CD14-positive monocyte (primary cell): ENCODE measurements around the gene CAMTA1. TPM values are rescaled to one million over a fixed set of nuclear protein-coding genes. Genes with fewer than 3 reads are reported as not detected.

Source experiments
- DNase-seq, 3 donors: peaks; one replicate each; pipeline ENCODE4 v3.0.0-alpha.2; 2011 to 2022
- H2AFZ ChIP-seq: 2 replicates; pipeline ENCODE4 v1.6.0; 2012; ENCODE audit warnings: mild to moderate bottlenecking, low read depth, low read length, inconsistent platforms; ENCODE audit not compliant: insufficient read depth, poor library complexity, severe bottlenecking
- H3K27ac ChIP-seq, 2 donors: 1 replicate in 1 of 2; 2 replicates in 1 of 2; pipeline ENCODE4 v1.5.1; 2012 to 2013; ENCODE audit warnings: low read length in 2 of 2, control low read depth in 1 of 2, inconsistent platforms in 1 of 2, low read depth in 1 of 2, mild to moderate bottlenecking in 1 of 2
- H3K27me3 ChIP-seq, 2 donors: one replicate each; pipeline versions ENCODE4 v1.6.0 to v1.6.1; 2011 to 2013; ENCODE audit warnings: low read length in 2 of 2; ENCODE audit not compliant: control insufficient read depth in 2 of 2, insufficient read depth in 2 of 2
- H3K36me3 ChIP-seq, 2 donors: replicated peaks in 1 of 2; 1 replicate in 1 of 2; 2 replicates in 1 of 2; pipeline versions ENCODE4 v1.5.1 to v1.6.1; 2012 to 2013; ENCODE audit warnings: low read length in 2 of 2, control low read depth in 1 of 2, inconsistent platforms in 1 of 2, mild to moderate bottlenecking in 1 of 2; ENCODE audit not compliant: insufficient read depth in 2 of 2, control insufficient read depth in 1 of 2
- H3K4me1 ChIP-seq, 2 donors: 1 replicate in 1 of 2; 2 replicates in 1 of 2; pipeline versions ENCODE4 v1.5.1 to v1.6.1; 2012 to 2013; ENCODE audit warnings: low read length in 2 of 2, control low read depth in 1 of 2, inconsistent platforms in 1 of 2, mild to moderate bottlenecking in 1 of 2, moderate library complexity in 1 of 2; ENCODE audit not compliant: insufficient read depth in 2 of 2, control insufficient read depth in 1 of 2
- H3K4me2 ChIP-seq: replicated peaks from 2 replicates; pipeline ENCODE3; 2012; ENCODE audit warnings: low read length, moderate library complexity, mild to moderate bottlenecking; ENCODE audit not compliant: poor library complexity, severe bottlenecking; ENCODE audit errors: extremely low read depth
- H3K4me3 ChIP-seq, 3 experiments: fragments of 200-600 bp in 1 of 3; sonication (generic) in 1 of 3; replicated peaks in 1 of 3; 1 replicate in 2 of 3; 2 replicates in 1 of 3; pipeline ENCODE4 v1.5.1; 2011 to 2013; ENCODE audit warnings: low read length in 3 of 3, mild to moderate bottlenecking in 3 of 3, control low read depth in 2 of 3, low read depth in 2 of 3, inconsistent platforms in 1 of 3, moderate library complexity in 1 of 3
- H3K79me2 ChIP-seq: 2 replicates; pipeline ENCODE4 v1.6.0; 2012; ENCODE audit warnings: mild to moderate bottlenecking, control low read depth, inconsistent platforms, low read length, moderate library complexity; ENCODE audit not compliant: insufficient read depth
- H3K9ac ChIP-seq: 2 replicates; pipeline ENCODE4 v1.6.0; 2017; ENCODE audit warnings: low read length, mild to moderate bottlenecking; ENCODE audit not compliant: insufficient read depth, poor library complexity, severe bottlenecking
- H3K9me3 ChIP-seq, 2 donors: replicated peaks in 1 of 2; 1 replicate in 1 of 2; 2 replicates in 1 of 2; pipeline versions ENCODE4 v1.5.1 to v1.6.1; 2012 to 2013; ENCODE audit warnings: low read length in 2 of 2, control low read depth in 1 of 2; ENCODE audit not compliant: control insufficient read depth in 1 of 2, insufficient read depth in 1 of 2
- H4K20me1 ChIP-seq: 2 replicates; pipeline ENCODE4 v1.6.0; 2012; ENCODE audit warnings: mild to moderate bottlenecking, low read length, control low read depth, moderate library complexity; ENCODE audit not compliant: insufficient read depth
- H3K27ac Mint-ChIP-seq, 7 donors: one replicate each; pipeline ENCODE4 v1.8.0; 2020; ENCODE audit warnings: mild to moderate bottlenecking in 7 of 7, mixed read lengths in 7 of 7, moderate library complexity in 6 of 7, inconsistent platforms in 2 of 7
- H3K27me3 Mint-ChIP-seq, 3 donors: one replicate each; pipeline ENCODE4 v1.8.0; 2021 to 2022; ENCODE audit warnings: low read depth in 3 of 3, mild to moderate bottlenecking in 3 of 3, mixed read lengths in 3 of 3, moderate library complexity in 3 of 3, inconsistent platforms in 1 of 3
- H3K36me3 Mint-ChIP-seq, 2 donors: one replicate each; pipeline ENCODE4 v1.8.0; 2020; ENCODE audit warnings: mixed read lengths in 2 of 2, inconsistent platforms in 1 of 2, mild to moderate bottlenecking in 1 of 2
- H3K4me1 Mint-ChIP-seq: one replicate; pipeline ENCODE4 v1.8.0; 2020; ENCODE audit warnings: mild to moderate bottlenecking, mixed read lengths
- H3K4me3 Mint-ChIP-seq, 2 donors: one replicate each; pipeline ENCODE4 v1.8.0; 2020; ENCODE audit warnings: mild to moderate bottlenecking in 2 of 2, mixed read lengths in 2 of 2, moderate library complexity in 1 of 2
- H3K9me3 Mint-ChIP-seq, 7 donors: one replicate each; pipeline ENCODE4 v1.8.0; 2020 to 2022; ENCODE audit warnings: mixed read lengths in 7 of 7, mild to moderate bottlenecking in 6 of 7, moderate library complexity in 6 of 7, inconsistent platforms in 2 of 7
- WGBS: methylation state at CpG from one replicate; pipeline ENCODE4 v1.1.5; 2013; ENCODE audit warnings: missing lambda C conversion rate; ENCODE audit not compliant: insufficient coverage; 5-methylcytosine and 5-hydroxymethylcytosine counted together
- intact Hi-C, 2 donors: fragments of 100-400 bp; cut with micrococcal nuclease; formaldehyde crosslinking; loops; one replicate each; pipeline versions ENCODE4 v1.15.0 to v1.15.1; 2023
- polyA plus RNA-seq, 3 donors: library from polyadenylated mRNA; depleted of rRNA in 1 of 3; unstranded in 2 of 3; stranded (reverse) in 1 of 3; fragments of 300-500 nt in 2 of 3; fragments of >200 nt in 1 of 3; fragmentation: Illumina TruSeq in 2 of 3; gene quantifications; 1 replicate in 2 of 3; 2 replicates in 1 of 3; pipeline ENCODE4 v1.2.3, GENCODE V29; 2012 to 2021
- TF ChIP-seq, protein P1 (sequence below): fragments of 200-600 bp; IDR thresholded peaks from one replicate; pipeline ENCODE4 v1.8.0; 2022; ENCODE audit warnings: antibody characterized with exemption, mild to moderate bottlenecking

CAMTA1 gene
- polyA plus RNA-seq, 3 donors: 52.0 to 89.6 (median 78.3) TPM

DNA sequence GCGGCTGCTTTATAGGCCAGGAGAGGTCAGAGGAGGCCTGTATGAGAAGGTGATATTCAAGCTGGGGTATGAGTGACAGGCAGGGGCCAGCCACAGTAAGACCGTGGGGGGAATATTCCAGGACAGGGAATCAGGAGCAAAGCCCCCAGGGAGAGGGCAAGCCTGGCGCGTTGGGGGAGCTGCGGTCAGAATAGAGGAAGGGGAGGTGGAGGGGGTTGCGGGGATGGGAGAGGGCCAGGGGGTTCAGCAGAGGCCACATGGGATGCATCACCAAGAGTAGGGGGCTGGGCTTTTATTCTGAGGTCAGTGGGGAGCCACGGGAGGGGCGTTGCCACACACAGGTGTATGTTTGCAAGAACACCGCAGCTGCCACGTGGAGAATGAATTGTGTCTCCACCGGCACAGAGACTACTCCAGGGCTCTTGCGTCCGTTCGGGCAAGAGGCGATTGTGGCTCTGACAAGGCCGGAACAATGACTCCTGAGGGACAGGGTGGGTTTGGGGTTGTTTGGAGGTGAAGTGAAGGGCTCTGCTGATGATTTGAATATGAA, 901.1 kb downstream of the CAMTA1 start:
- Histone ChIP-seq H3K4me3 (no peak overlapping the region), H3K9ac (no peak overlapping the region), H3K36me3 (no peaks in the 10 kb centered on the region), H3K27me3 (peaks cover 0 to 3% of the 10 kb centered on the region in 2 donors), H3K9me3 (no peaks in the 10 kb centered on the region), H3K4me2 (no peak overlapping the region), H3K4me1 (no peaks in the 10 kb centered on the region), H3K27ac (no peak overlapping the region), H2AFZ (no peak overlapping the region), H3K79me2 (no peaks in the 10 kb centered on the region), H4K20me1 (no peaks in the 10 kb centered on the region)
- Mint-ChIP-seq H3K4me1 (no peaks in the 10 kb centered on the region), H3K36me3 (no peaks in the 10 kb centered on the region), H3K27ac (no peak overlapping the region), H3K27me3 (peaks cover 12 to 15% (median 14%) of the 10 kb centered on the region in 3 donors), H3K4me3 (no peak overlapping the region), H3K9me3 (peaks cover 0 to 4% (median under 1%) of the 10 kb centered on the region in 7 donors)
- WGBS: 86% methylated on average over 11 of the region's 16 CpGs
- no peak for DNase-seq
- intact Hi-C loops: no loop called here
- TF ChIP-seq, protein P1, sequence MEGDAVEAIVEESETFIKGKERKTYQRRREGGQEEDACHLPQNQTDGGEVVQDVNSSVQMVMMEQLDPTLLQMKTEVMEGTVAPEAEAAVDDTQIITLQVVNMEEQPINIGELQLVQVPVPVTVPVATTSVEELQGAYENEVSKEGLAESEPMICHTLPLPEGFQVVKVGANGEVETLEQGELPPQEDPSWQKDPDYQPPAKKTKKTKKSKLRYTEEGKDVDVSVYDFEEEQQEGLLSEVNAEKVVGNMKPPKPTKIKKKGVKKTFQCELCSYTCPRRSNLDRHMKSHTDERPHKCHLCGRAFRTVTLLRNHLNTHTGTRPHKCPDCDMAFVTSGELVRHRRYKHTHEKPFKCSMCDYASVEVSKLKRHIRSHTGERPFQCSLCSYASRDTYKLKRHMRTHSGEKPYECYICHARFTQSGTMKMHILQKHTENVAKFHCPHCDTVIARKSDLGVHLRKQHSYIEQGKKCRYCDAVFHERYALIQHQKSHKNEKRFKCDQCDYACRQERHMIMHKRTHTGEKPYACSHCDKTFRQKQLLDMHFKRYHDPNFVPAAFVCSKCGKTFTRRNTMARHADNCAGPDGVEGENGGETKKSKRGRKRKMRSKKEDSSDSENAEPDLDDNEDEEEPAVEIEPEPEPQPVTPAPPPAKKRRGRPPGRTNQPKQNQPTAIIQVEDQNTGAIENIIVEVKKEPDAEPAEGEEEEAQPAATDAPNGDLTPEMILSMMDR: no peak

DNA sequence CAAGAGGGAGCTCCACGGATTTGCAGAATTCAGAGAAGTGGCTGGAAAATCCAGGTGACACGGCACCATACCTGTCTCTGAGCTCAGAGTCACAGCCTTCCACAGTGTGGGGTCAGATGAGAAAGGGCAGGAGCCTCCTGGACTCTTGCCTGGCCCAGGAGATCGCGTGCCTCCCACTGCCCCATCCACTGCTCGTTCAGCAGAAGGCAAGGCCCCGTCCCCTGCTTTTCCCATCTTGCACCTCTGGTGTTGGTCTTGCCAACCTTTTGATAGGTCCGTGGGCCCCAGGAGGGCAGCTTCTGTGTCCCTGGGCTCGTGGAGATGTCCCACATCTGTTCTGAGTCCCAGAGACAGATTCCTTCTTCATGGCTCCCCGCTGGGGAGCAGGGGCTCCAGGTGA, 902.2 kb downstream of the CAMTA1 start:
- no peak overlapping the region for H3K4me3 Mint-ChIP-seq
- Histone ChIP-seq H2AFZ (no peak overlapping the region), H3K4me3 (no peak overlapping the region), H3K27ac (no peak overlapping the region), H3K36me3 (no peaks in the 10 kb centered on the region), H3K79me2 (no peaks in the 10 kb centered on the region), H3K9ac (no peak overlapping the region), H4K20me1 (no peaks in the 10 kb centered on the region), H3K9me3 (peaks cover 7 to 8% of the 10 kb centered on the region in 2 donors), H3K4me1 (no peaks in the 10 kb centered on the region), H3K4me2 (no peak overlapping the region), H3K27me3 (no peaks in the 10 kb centered on the region)
- H3K27ac Mint-ChIP-seq: no peak overlapping the region
- no peak for DNase-seq
- WGBS: 87% methylated on average over 8 of the region's 9 CpGs
- no peaks in the 10 kb centered on the region for H3K4me1 Mint-ChIP-seq
- TF ChIP-seq, protein P1: no peak
- peaks cover 3 to 13% (median 7%) of the 10 kb centered on the region in 7 donors for H3K9me3 Mint-ChIP-seq
- H3K36me3 Mint-ChIP-seq: no peaks in the 10 kb centered on the region
- peaks cover 8 to 14% (median 13%) of the 10 kb centered on the region in 3 donors for H3K27me3 Mint-ChIP-seq
- intact Hi-C loops: no loop called here
